WTC11 (cell line): ENCODE data around the gene CLNK. TPM values are rescaled to one million over a fixed set of nuclear protein-coding genes. Genes with fewer than 3 reads are reported as not detected.

Source experiments
- ATAC-seq: fragments of 200-7000 bp; cut with Tn5 transposase; 2 replicates; pipeline ENCODE4 v1.10.0; 2021; ENCODE audit warnings: mild to moderate bottlenecking, moderate library complexity
- CTCF ChIA-PET: fragments of 300-600 bp; sonication (Branson Sonifier 250); formaldehyde crosslinking; loops from one replicate; lab custom pipeline; 2021; ENCODE audit warnings: antibody characterized with exemption; lab: Charles Lee
- POLR2A ChIA-PET: fragments of 350-600 bp; sonication (Branson Sonifier 250); formaldehyde crosslinking; loops from one replicate; lab custom pipeline; 2021; ENCODE audit warnings: antibody characterized with exemption; lab: Charles Lee
- DNase-seq: peaks from one replicate; pipeline ENCODE4 v3.0.0; 2021; ENCODE audit warnings: low spot score
- H3K27ac Mint-ChIP-seq: 2 replicates; pipeline ENCODE4 v1.8.0; 2021; ENCODE audit warnings: mixed read lengths
- H3K27me3 Mint-ChIP-seq: 2 replicates; pipeline ENCODE4 v1.8.0; 2021; ENCODE audit warnings: low read depth, mild to moderate bottlenecking, moderate library complexity, mixed read lengths
- H3K36me3 Mint-ChIP-seq: 2 replicates; pipeline ENCODE4 v1.8.0; 2021; ENCODE audit warnings: mixed read lengths
- H3K4me1 Mint-ChIP-seq: 2 replicates; pipeline ENCODE4 v1.8.0; 2022; ENCODE audit warnings: mixed read lengths
- H3K4me3 Mint-ChIP-seq: 2 replicates; pipeline ENCODE4 v1.8.0; 2021; ENCODE audit warnings: mild to moderate bottlenecking, moderate library complexity, mixed read lengths
- H3K9me3 Mint-ChIP-seq: 2 replicates; pipeline ENCODE4 v1.8.0; 2021; ENCODE audit warnings: mixed read lengths
- CBFB ChIP-seq: sonication (generic); formaldehyde crosslinking; IDR thresholded peaks from 2 replicates; pipeline ENCODE4 v1.8.1; 2022; ENCODE audit warnings: mild to moderate bottlenecking, low read depth, missing genetic modification reagents
- ESRRA ChIP-seq: sonication (generic); formaldehyde crosslinking; IDR thresholded peaks from 2 replicates; pipeline ENCODE4 v1.8.1; 2022; ENCODE audit warnings: mild to moderate bottlenecking, missing genetic modification reagents, borderline replicate concordance
- ETV6 ChIP-seq: sonication (generic); formaldehyde crosslinking; IDR thresholded peaks from 2 replicates; pipeline ENCODE4 v1.8.1; 2022; ENCODE audit warnings: mild to moderate bottlenecking, missing genetic modification reagents
- FOXK1 ChIP-seq: sonication (generic); formaldehyde crosslinking; IDR thresholded peaks from 2 replicates; pipeline ENCODE4 v1.8.0; 2022; ENCODE audit warnings: mild to moderate bottlenecking, moderate library complexity, missing genetic modification reagents
- NR2C2 ChIP-seq: sonication (generic); formaldehyde crosslinking; IDR thresholded peaks from 2 replicates; pipeline ENCODE4 v1.8.0; 2022; ENCODE audit warnings: mild to moderate bottlenecking, missing genetic modification reagents
- OVOL2 ChIP-seq: fragments of 250-450 bp; sonication (Bioruptor Pico); IDR thresholded peaks from 2 replicates; pipeline ENCODE4 v1.9.0; 2021; ENCODE audit warnings: mild to moderate bottlenecking, borderline replicate concordance
- RELA ChIP-seq: sonication (generic); formaldehyde crosslinking; IDR thresholded peaks from 2 replicates; pipeline ENCODE4 v1.8.1; 2022; ENCODE audit warnings: missing genetic modification reagents, mild to moderate bottlenecking, borderline replicate concordance
- SOX15 ChIP-seq: fragments of 250-450 bp; sonication (Bioruptor Pico); IDR thresholded peaks from 2 replicates; pipeline ENCODE4 v1.9.0; 2021; ENCODE audit warnings: mild to moderate bottlenecking
- TP53 ChIP-seq: sonication (generic); formaldehyde crosslinking; IDR thresholded peaks from 2 replicates; pipeline ENCODE4 v1.8.1; 2023; ENCODE audit warnings: mild to moderate bottlenecking, missing genetic modification reagents
- ZNF317 ChIP-seq: sonication (generic); formaldehyde crosslinking; IDR thresholded peaks from 2 replicates; pipeline ENCODE4 v1.8.1; 2023; ENCODE audit warnings: low read depth, mild to moderate bottlenecking, moderate library complexity, missing genetic modification reagents, borderline replicate concordance
- ZNF416 ChIP-seq: fragments of 250-450 bp; sonication (Bioruptor Pico); IDR thresholded peaks from 2 replicates; pipeline ENCODE4 v1.9.0; 2021; ENCODE audit warnings: mild to moderate bottlenecking, inconsistent platforms
- ZNF423 ChIP-seq: fragments of 250-450 bp; sonication (Bioruptor Pico); IDR thresholded peaks from 2 replicates; pipeline ENCODE4 v2.1.2; 2022; ENCODE audit warnings: mild to moderate bottlenecking, moderate library complexity
- total RNA-seq: library from RNA; stranded (reverse); gene quantifications from 3 replicates; pipeline ENCODE4 v1.2.3, GENCODE V29; 2021
- TF ChIP-seq, protein P1 (sequence below): fragments of 200-600 bp; IDR thresholded peaks from 2 replicates; pipeline ENCODE4 v1.8.0; 2022; ENCODE audit warnings: antibody characterized with exemption
- TF ChIP-seq, protein P2 (sequence below): sonication (generic); formaldehyde crosslinking; IDR thresholded peaks from 2 replicates; pipeline ENCODE4 v1.8.1; 2023; ENCODE audit warnings: mild to moderate bottlenecking, missing genetic modification reagents, moderate library complexity
- TF ChIP-seq, protein P3 (sequence below): sonication (generic); formaldehyde crosslinking; IDR thresholded peaks from 2 replicates; pipeline ENCODE4 v1.8.0; 2023; ENCODE audit warnings: missing genetic modification reagents
- TF ChIP-seq, protein P4 (sequence below): sonication (generic); formaldehyde crosslinking; IDR thresholded peaks from 2 replicates; pipeline ENCODE4 v1.8.1; 2023; ENCODE audit warnings: mild to moderate bottlenecking, missing genetic modification reagents, moderate library complexity
- TF ChIP-seq, protein P5 (sequence below): sonication (generic); formaldehyde crosslinking; IDR thresholded peaks from 2 replicates; pipeline ENCODE4 v1.8.0; 2022; ENCODE audit warnings: mild to moderate bottlenecking, missing genetic modification reagents
- TF ChIP-seq, protein P6 (sequence below): sonication (generic); formaldehyde crosslinking; IDR thresholded peaks from 2 replicates; pipeline ENCODE4 v1.8.0; 2022; ENCODE audit warnings: mild to moderate bottlenecking, missing genetic modification reagents
- TF ChIP-seq, protein P7 (sequence below): sonication (generic); formaldehyde crosslinking; IDR thresholded peaks from 2 replicates; pipeline ENCODE4 v1.8.0; 2022; ENCODE audit warnings: missing genetic modification reagents
- TF ChIP-seq, protein P8 (sequence below): sonication (generic); formaldehyde crosslinking; IDR thresholded peaks from 2 replicates; pipeline ENCODE4 v1.8.1; 2023; ENCODE audit warnings: mild to moderate bottlenecking, missing genetic modification reagents

The CLNK gene
- total RNA-seq, 1 experiment from 2014 or later: not detected

DNA sequence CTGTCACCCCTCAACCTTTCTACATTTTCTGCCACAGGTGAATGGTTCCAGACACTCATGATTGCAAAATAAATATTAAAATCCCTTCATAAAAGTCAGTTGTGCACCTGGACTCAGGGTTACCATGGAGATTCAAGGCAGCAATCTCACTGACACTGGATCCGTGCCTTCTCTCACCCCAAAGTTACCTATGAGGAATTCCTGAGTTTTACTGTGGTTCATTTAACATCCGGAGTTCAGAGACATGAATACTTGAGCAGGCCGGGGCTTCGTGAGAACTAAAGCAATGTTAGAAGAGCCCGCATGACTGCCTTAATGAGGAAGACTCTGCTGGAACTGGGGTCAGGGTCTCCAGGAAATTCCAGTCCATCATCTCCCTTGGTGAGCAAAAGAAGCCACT lies 12.5 kb upstream of the CLNK start:
- no peak for DNase-seq
- CTCF ChIA-PET: no interaction called here
- Mint-ChIP-seq H3K27ac (no peak overlapping the region), H3K9me3 (peaks cover 56% of the 10 kb centered on the region), H3K4me3 (no peak overlapping the region)
- POLR2A ChIA-PET: no interaction called here
- no peak for ATAC-seq
- TF ChIP-seq CBFB (CRISPR knock-in tag) (no peak), ZNF423 (no peak), ZNF317 (CRISPR knock-in tag) (no peak), ZNF416 (CRISPR knock-in tag) (no peak), FOXK1 (no peak), SOX15 (no peak), ETV6 (no peak), NR2C2 (CRISPR knock-in tag) (no peak), ESRRA (CRISPR knock-in tag) (no peak), RELA (CRISPR knock-in tag) (no peak), TP53 (CRISPR knock-in tag) (no peak), OVOL2 (CRISPR knock-in tag) (no peak)
- TF ChIP-seq, protein P1, sequence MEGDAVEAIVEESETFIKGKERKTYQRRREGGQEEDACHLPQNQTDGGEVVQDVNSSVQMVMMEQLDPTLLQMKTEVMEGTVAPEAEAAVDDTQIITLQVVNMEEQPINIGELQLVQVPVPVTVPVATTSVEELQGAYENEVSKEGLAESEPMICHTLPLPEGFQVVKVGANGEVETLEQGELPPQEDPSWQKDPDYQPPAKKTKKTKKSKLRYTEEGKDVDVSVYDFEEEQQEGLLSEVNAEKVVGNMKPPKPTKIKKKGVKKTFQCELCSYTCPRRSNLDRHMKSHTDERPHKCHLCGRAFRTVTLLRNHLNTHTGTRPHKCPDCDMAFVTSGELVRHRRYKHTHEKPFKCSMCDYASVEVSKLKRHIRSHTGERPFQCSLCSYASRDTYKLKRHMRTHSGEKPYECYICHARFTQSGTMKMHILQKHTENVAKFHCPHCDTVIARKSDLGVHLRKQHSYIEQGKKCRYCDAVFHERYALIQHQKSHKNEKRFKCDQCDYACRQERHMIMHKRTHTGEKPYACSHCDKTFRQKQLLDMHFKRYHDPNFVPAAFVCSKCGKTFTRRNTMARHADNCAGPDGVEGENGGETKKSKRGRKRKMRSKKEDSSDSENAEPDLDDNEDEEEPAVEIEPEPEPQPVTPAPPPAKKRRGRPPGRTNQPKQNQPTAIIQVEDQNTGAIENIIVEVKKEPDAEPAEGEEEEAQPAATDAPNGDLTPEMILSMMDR: no peak
- TF ChIP-seq, protein P2, sequence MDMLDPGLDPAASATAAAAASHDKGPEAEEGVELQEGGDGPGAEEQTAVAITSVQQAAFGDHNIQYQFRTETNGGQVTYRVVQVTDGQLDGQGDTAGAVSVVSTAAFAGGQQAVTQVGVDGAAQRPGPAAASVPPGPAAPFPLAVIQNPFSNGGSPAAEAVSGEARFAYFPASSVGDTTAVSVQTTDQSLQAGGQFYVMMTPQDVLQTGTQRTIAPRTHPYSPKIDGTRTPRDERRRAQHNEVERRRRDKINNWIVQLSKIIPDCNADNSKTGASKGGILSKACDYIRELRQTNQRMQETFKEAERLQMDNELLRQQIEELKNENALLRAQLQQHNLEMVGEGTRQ (CRISPR knock-in tag): no peak
- TF ChIP-seq, protein P3, sequence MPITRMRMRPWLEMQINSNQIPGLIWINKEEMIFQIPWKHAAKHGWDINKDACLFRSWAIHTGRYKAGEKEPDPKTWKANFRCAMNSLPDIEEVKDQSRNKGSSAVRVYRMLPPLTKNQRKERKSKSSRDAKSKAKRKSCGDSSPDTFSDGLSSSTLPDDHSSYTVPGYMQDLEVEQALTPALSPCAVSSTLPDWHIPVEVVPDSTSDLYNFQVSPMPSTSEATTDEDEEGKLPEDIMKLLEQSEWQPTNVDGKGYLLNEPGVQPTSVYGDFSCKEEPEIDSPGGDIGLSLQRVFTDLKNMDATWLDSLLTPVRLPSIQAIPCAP (CRISPR knock-in tag): no peak
- TF ChIP-seq, protein P4, sequence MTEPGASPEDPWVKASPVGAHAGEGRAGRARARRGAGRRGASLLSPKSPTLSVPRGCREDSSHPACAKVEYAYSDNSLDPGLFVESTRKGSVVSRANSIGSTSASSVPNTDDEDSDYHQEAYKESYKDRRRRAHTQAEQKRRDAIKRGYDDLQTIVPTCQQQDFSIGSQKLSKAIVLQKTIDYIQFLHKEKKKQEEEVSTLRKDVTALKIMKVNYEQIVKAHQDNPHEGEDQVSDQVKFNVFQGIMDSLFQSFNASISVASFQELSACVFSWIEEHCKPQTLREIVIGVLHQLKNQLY (CRISPR knock-in tag): no peak
- TF ChIP-seq, protein P5, sequence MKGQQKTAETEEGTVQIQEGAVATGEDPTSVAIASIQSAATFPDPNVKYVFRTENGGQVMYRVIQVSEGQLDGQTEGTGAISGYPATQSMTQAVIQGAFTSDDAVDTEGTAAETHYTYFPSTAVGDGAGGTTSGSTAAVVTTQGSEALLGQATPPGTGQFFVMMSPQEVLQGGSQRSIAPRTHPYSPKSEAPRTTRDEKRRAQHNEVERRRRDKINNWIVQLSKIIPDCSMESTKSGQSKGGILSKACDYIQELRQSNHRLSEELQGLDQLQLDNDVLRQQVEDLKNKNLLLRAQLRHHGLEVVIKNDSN (CRISPR knock-in tag): no peak
- TF ChIP-seq, protein P6, sequence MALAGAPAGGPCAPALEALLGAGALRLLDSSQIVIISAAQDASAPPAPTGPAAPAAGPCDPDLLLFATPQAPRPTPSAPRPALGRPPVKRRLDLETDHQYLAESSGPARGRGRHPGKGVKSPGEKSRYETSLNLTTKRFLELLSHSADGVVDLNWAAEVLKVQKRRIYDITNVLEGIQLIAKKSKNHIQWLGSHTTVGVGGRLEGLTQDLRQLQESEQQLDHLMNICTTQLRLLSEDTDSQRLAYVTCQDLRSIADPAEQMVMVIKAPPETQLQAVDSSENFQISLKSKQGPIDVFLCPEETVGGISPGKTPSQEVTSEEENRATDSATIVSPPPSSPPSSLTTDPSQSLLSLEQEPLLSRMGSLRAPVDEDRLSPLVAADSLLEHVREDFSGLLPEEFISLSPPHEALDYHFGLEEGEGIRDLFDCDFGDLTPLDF: no peak
- TF ChIP-seq, protein P7, sequence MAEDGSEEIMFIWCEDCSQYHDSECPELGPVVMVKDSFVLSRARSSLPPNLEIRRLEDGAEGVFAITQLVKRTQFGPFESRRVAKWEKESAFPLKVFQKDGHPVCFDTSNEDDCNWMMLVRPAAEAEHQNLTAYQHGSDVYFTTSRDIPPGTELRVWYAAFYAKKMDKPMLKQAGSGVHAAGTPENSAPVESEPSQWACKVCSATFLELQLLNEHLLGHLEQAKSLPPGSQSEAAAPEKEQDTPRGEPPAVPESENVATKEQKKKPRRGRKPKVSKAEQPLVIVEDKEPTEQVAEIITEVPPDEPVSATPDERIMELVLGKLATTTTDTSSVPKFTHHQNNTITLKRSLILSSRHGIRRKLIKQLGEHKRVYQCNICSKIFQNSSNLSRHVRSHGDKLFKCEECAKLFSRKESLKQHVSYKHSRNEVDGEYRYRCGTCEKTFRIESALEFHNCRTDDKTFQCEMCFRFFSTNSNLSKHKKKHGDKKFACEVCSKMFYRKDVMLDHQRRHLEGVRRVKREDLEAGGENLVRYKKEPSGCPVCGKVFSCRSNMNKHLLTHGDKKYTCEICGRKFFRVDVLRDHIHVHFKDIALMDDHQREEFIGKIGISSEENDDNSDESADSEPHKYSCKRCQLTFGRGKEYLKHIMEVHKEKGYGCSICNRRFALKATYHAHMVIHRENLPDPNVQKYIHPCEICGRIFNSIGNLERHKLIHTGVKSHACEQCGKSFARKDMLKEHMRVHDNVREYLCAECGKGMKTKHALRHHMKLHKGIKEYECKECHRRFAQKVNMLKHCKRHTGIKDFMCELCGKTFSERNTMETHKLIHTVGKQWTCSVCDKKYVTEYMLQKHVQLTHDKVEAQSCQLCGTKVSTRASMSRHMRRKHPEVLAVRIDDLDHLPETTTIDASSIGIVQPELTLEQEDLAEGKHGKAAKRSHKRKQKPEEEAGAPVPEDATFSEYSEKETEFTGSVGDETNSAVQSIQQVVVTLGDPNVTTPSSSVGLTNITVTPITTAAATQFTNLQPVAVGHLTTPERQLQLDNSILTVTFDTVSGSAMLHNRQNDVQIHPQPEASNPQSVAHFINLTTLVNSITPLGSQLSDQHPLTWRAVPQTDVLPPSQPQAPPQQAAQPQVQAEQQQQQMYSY: no peak
- TF ChIP-seq, protein P8, sequence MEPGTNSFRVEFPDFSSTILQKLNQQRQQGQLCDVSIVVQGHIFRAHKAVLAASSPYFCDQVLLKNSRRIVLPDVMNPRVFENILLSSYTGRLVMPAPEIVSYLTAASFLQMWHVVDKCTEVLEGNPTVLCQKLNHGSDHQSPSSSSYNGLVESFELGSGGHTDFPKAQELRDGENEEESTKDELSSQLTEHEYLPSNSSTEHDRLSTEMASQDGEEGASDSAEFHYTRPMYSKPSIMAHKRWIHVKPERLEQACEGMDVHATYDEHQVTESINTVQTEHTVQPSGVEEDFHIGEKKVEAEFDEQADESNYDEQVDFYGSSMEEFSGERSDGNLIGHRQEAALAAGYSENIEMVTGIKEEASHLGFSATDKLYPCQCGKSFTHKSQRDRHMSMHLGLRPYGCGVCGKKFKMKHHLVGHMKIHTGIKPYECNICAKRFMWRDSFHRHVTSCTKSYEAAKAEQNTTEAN (CRISPR knock-in tag): no peak
- TF ChIP-seq, all 79 proteins: peak for 0
- peaks cover 40% of the 10 kb centered on the region for H3K36me3 Mint-ChIP-seq
- peaks cover 5% of the 10 kb centered on the region; the same call in 1 of the 2 replicates for H3K27me3 Mint-ChIP-seq
- no peaks in the 10 kb centered on the region for H3K4me1 Mint-ChIP-seq
